Embryonic facial prominence (tissue), 1 donor: ENCODE results near the gene FAF1.

Experiments used
- DNase-seq: peaks from one replicate; pipeline ENCODE4 v3.0.0-alpha.2; 2016; ENCODE audit errors: extremely low spot score

Gene FAF1

GRCh38 chr1:50491142-50491541 is 468.9 kb downstream of the FAF1 start:
- no peak for DNase-seq

DNA sequence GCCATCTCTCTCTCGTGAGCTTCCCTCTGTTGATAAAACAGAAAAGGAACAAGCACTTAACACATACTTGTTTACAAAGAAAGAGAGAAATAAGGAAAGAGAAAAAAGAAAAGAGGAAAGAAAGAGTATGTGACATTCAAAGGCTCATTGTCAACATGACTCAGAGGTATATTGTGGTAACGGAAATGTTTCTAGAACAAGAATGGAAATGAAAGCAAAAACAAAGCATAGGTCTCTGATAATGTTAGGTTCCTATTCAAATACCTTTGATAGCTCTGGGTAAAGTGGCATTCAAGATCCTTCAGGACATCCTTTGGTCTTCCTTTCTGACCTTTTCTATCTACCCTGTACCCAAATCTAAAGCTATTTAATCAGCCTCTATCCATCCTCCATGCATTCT is 469.4 kb downstream of the FAF1 start:
- DNase-seq: no peak

GRCh38 chr1:50488876-50489275 is 471.2 kb downstream of the FAF1 start:
- no peak for DNase-seq

- no peak for DNase-seq
Measured at GRCh38 chr1:50488356-50488755, 471.7 kb downstream of the FAF1 start.

- no peak for DNase-seq
Measured at GRCh38 chr1:50487725-50488124, 472.3 kb downstream of the FAF1 start.

- no peak for DNase-seq
Measured at GRCh38 chr1:50481142-50481736, 478.8 kb downstream of the FAF1 start.

GRCh38 chr1:50476800-50477199 is 483.3 kb downstream of the FAF1 start:
- no peak for DNase-seq

GRCh38 chr1:50474859-50475809 is 484.9 kb downstream of the FAF1 start:
- DNase-seq: no peak

DNA sequence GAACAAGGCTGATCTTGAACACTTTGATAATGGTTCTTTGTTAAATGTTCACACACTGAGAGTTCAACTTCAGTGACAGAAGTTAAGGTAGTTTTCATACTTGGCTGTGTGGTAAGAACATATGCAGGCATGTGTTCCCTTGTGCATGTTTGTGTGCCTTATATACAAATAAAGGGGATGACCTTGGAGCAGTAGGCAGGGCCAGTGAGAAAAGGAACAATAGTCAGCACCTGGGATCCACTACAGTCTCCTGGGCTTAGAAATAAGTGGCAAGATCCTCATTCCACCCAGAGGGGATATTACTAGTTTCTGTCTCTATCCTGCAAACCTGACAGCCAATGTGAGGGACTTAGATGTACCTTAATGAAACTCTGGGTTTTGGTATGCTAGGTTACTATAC is 486.6 kb downstream of the FAF1 start:
- DNase-seq: no peak

- DNase-seq: no peak
Measured at GRCh38 chr1:50471967-50472366, 488.1 kb downstream of the FAF1 start.

DNA sequence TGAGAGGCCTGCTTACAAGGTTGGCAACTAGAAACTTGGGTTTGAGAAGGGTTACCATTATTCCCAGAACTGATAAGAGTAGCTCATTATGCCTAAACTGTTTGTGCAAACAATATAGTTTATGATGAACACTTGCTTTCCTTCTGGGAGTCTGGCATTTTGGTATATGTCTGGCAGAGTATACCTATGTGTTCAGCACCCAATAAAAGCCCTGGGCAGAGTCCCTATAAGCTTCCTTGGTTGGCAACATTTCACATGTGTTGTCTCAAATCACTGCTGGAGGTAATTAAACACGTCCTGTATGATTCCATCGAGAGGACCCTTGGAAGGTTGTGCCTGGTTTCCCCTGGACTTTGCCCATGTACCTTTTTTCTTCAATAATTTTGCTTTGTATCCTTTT is 497.1 kb downstream of the FAF1 start:
- no peak for DNase-seq

DNA sequence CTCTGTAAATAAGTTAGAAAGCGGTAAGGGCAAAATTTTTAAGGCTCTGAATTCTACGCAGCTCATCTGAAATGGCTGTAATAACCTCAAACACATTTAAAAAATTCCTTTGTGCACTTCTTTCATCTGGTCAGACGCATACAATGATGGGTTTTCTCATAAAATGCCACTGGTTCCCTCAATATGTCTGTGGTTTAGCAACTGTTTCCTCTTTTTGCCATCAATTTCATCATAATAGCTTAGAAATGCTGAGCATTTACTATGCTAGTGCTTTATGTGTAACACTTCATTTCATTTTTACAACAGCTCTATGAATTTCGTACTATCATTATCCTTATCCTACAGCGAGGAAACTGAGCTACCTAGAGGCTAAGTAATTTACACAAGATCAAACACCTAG is 501.6 kb downstream of the FAF1 start:
- no peak for DNase-seq

DNA sequence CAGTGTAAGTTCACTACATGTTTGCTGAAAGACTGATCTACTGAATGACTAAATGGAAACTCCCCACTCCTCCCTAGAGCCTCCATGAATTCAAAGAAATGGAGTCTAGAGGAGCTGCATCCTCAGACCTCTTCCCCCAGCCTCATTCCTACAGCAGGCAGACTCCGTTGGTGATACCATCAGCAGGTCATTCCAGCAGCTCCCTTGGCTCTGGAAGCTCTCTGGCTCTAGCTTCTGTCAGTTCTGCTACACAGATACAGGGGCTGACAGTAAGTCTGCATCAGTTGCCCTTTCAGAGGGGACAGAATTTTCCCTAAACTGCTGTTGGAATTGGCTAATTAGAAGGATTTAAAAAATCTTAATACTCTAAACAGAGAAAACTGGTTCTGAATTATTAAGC is 505.2 kb downstream of the FAF1 start:
- DNase-seq: no peak

- DNase-seq: no peak
Measured at GRCh38 chr1:50453266-50453665, 506.8 kb downstream of the FAF1 start.

GRCh38 chr1:50452700-50453099 is 507.4 kb downstream of the FAF1 start:
- no peak for DNase-seq

DNA sequence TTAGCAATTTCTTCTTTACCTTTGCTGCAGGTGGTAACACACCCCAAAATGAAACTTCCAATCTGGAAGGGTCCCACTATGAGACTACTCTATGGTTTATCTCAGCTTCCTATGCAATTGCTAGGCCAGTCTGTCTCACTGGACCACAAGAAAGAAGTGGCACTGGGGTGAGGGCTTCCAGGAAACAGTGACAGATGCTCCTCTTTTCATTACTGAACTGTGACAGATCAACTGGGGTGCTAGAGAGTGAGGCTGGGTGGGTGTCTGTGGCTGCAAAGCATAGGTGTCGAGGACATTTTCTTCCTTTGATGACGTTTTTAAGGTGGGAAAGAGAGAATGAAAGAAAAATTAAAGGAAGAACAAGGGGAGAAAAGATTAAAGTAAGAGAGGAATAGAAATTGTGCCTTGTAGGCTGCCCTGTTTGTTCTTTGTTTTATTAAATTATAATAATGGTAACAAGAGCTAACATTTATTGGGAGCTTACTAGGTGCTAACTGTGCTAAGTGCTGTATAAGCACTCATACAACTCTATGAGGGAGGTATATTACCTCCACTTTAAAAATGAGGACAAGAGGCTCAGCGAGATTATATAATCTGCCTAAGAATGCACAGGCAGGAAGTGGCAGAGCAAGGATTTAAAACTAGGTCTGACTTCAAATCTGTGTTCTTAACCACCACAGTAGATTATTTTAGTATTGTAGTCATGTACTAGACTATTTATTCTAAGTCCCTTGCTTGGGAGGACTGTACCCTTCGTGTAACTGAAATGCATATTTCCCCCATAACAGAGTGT is 509.0 kb downstream of the FAF1 start:
- DNase-seq: no peak

DNA sequence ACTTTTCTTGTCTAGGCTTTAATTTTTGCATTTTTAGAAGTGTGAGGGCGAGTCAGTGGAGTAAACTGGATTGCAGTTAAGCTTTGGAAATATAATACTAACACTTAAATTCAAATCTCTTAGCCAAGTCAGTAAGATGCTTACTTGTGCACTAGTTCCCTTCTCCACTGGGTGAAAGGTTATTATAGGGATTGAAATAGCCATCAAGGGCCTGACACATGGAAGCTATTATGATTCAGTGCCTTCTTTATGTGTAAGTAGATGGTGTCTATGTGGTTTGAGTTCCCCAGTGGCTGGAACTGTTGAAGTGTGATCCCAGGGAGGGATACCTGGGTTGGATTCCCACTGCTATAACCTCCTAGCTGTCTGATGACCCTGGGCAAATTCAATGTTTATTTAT is 512.1 kb downstream of the FAF1 start:
- DNase-seq: no peak

DNA sequence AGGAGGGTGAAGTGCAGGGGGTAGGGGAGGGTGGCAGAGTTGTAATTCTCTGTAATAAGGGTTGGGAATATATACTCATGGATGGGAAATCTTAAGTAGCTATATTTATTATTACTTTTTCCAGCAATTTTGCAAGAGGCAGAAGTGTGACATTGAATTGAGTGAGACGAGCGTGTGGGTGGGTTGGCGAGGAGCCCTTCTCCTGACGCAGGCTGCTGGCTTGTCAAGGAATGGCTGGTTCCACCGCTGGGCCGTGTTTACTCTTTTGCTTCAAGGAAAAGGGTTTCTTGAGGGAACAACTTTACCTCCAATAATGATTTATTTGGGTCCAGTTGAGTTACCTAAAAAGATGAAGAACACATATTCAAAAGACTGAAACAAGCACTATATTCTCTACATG is 518.9 kb downstream of the FAF1 start:
- no peak for DNase-seq

DNA sequence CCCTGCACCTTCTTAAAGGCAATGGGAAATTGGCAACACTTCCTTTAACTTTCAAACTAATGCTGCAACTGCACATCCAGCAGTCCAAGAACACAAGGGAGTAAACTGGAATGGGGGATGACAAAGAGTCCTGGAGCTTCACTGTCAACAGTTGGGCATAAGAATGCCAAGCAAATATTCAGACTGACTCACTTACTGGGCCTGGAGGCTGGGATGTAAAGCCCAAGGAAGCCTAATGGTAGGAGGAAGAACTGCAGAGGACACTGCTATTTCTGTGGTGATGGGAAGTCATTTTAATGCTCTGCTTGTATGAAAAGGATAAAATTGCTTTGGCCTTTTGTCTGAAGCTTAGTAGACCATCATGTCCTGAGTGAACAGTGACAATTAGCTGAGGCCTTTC is 521.1 kb downstream of the FAF1 start:
- no peak for DNase-seq

DNA sequence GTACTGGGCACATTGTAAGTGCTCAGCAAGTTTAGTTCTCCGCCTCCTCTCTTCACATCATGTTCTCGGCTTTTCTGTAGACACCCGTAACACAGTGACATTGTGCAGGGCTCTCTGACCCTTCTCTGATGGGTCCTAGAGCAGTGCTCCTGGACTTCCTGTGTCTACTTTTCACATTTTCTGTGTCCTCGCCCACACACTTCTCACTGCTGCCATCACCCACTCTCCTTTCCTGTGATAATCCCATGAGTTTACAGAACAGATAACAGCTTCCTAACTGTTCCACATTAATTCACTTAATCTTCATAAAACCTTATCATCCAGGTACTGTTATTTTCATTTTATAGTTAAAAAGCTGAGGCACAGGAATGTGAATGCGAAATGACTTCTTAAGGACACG is 523.6 kb downstream of the FAF1 start:
- no peak for DNase-seq

GRCh38 chr1:50430010-50430405 is 530.1 kb downstream of the FAF1 start:
- no peak for DNase-seq
